Ovary (tissue), 10 donors: ENCODE data around the gene PLXNB3. TPM values are rescaled to one million over a fixed set of nuclear protein-coding genes. Genes with fewer than 3 reads are reported as not detected.

Experiments
- DNase-seq, 5 donors: peaks; one replicate each; pipeline ENCODE4 v3.0.0-alpha.2; 2019 to 2020
- H3K27ac ChIP-seq, 2 donors: fragments of 200-600 bp; one replicate each; pipeline versions ENCODE4 v1.5.1 to v1.8.0; 2019 to 2022
- H3K27me3 ChIP-seq: fragments of 200-600 bp; one replicate; pipeline ENCODE4 v1.8.0; 2022
- H3K36me3 ChIP-seq: fragments of 200-600 bp; sonication (generic); one replicate; pipeline ENCODE4 v1.5.1; 2019
- H3K4me1 ChIP-seq: one replicate; pipeline ENCODE4 v1.8.1; 2013; ENCODE audit warnings: mild to moderate bottlenecking, moderate library complexity; ENCODE audit not compliant: insufficient read depth
- H3K4me3 ChIP-seq: fragments of 200-600 bp; sonication (generic); one replicate; pipeline ENCODE4 v1.5.1; 2017
- H3K9me3 ChIP-seq, 2 donors: fragments of 200-600 bp in 1 of 2; sonication (generic) in 1 of 2; one replicate each; pipeline versions ENCODE4 v1.5.1 to v1.8.1; 2013 to 2019; ENCODE audit warnings: mild to moderate bottlenecking in 1 of 2, moderate library complexity in 1 of 2
- EP300 ChIP-seq: sonication (generic); formaldehyde crosslinking; IDR thresholded peaks from one replicate; pipeline ENCODE4 v1.6.1; 2017; ENCODE audit warnings: antibody characterized with exemption
- POLR2A ChIP-seq: fragments of 450-650 bp; IDR thresholded peaks from one replicate; pipeline ENCODE4 v1.6.1; 2017; ENCODE audit warnings: antibody characterized with exemption, mild to moderate bottlenecking, moderate library complexity
- WGBS, 3 donors: extraction: QIAGEN DNeasy Blood & Tissue Kit in 1 of 3; methylation state at CpG; one replicate each; pipeline versions ENCODE4 v1.1.5 to v1.1.7; 2013 to 2017; 5-methylcytosine and 5-hydroxymethylcytosine counted together
- intact Hi-C, 4 donors: fragments of 100-400 bp; cut with DNase I; formaldehyde crosslinking; loops; one replicate each; pipeline versions ENCODE4 v1.11.0 to v1.15.1; 2022 to 2023
- long read RNA-seq, 3 donors: library from polyadenylated mRNA in 2 of 3; unstranded in 2 of 3; transcript quantifications; one replicate each; pipeline ENCODE4 v2.0.0 and lab custom pipeline, GENCODE V29; 2021 to 2026
- polyA plus RNA-seq, 2 donors: library from polyadenylated mRNA; stranded (reverse); fragments of 200-250 nt in 1 of 2; fragments of 350-450 nt in 1 of 2; fragmentation: Illumina TruSeq in 1 of 2; extraction: RNeasy Lipid Tissue Mini Kit (QIAGEN cat#74804) in 1 of 2; gene quantifications; one replicate each; pipeline ENCODE4 v1.2.3, GENCODE V29; 2013 to 2014
- total RNA-seq, 7 donors: library from RNA; depleted of rRNA in 2 of 7; stranded (reverse); fragments of >200 nt in 2 of 7; fragmentation: NEBNext Ultra II Directional in 3 of 7; extraction: Animal tissue kit (Norgen Biotek cat#: 25700) in 3 of 7; gene quantifications; one replicate each; pipeline versions ENCODE4 v1.1.0 to v1.2.4, GENCODE V29; 2016 to 2023
- TF ChIP-seq, protein P1 (sequence below), 3 donors: fragments of 450-650 bp in 2 of 3; fragments of 200-600 bp in 1 of 3; IDR thresholded peaks; one replicate each; pipeline versions ENCODE4 v1.5.1 to v1.8.0; 2016 to 2022; ENCODE audit warnings: antibody characterized with exemption in 3 of 3, mild to moderate bottlenecking in 1 of 3
- donor health status: DM: no; HTN: no; CAD: no; lungs with moderate emphysema.
- donor health status: DM: no; HTN: no; CAD: no.
- donor health status: Bipolar disorder and iron deficiency.
- donor health status: DM: yes; HTN: yes; CAD: no.
- donor health status: DM: no; HTN: no; CAD: no.
- donor health status: DM: yes; HTN: yes; CAD: no.

The PLXNB3 gene
- 1 to 10 TPM in 3 of 7 donors, under 1 TPM in 4; 0.46 to 5.0 (median 0.95) TPM for total RNA-seq
- 1 to 10 TPM in 1 of 2 donors, under 1 TPM in 1; 0.79 to 3.6 TPM for polyA plus RNA-seq
- long read RNA-seq, donor 1, result 0 reads
- long read RNA-seq, donor 2, result 0 reads
- long read RNA-seq, donor 3, partial matches to known transcripts, result 0 of 9 reads
- long read RNA-seq, donor 3, other reads (novel, unspliced or antisense), result 9 of 9 reads

DNA sequence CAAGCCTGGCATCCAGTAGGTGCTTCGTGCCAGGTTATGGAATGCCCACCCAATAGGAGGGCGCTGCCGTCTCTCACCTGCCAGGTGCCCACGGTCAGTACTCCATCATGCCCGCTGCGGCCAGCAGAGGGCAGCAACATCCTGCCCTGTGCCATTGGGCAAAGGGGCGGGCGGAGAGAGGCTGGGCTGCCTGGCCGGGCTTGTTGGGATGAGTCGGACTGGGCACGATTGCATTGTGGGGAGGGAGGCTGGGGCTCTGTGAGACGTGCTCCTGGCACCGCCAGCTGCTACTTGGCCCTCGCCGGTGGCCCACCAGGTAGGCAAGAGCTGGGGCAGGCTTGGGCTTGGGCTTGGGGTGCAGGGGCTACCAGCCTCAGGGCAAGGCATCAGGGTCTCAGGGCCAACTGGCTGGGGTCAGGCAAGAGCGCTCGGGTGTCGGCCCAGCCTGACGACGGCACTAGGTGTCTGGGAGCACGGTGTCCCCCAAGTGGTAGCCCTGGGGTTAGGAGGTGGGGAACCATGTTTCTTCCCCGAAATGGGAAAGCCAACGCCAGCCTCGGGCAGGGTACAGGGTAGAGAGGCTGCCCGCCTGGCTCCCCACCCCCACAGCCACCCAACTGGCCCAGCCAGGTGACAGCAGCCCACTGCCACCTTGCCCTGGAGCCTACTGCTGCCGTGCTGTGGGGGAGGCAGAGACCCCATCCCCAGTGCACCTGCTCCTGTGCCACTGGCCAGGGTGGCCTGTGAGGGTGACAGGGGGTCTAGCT lies at the start of gene PLXNB3:
Gene PLXNB3 (plus strand): TSS at position 261 of the 767 bp plus-strand sequence. CDS start 1,287 bp downstream, outside the sequence.
- DNase-seq, result peak; percentile 64 to 81 (median 74)
- no peaks in the 10 kb centered on the region for H3K4me1 ChIP-seq
- WGBS, 3 donors, result 35 to 38% (median 38%) methylated on average over 26 of the region's 26 CpGs
- no peak within 1 kb of the TSS for H3K27ac ChIP-seq
- no peaks in the 10 kb centered on the region for H3K27me3 ChIP-seq
- H3K36me3 ChIP-seq, result no peaks in the 10 kb centered on the region
- peak within 1 kb of the TSS; percentile 27 for H3K4me3 ChIP-seq
- intact Hi-C loops, result loop anchor here in 2 of 4 donors (2.0 to 5.0 kb wide), 2 partner anchors 188 to 189 kb away; no protein-coding TSS in a partner anchor
- no peak for TF ChIP-seq EP300
- TF ChIP-seq, protein P1, sequence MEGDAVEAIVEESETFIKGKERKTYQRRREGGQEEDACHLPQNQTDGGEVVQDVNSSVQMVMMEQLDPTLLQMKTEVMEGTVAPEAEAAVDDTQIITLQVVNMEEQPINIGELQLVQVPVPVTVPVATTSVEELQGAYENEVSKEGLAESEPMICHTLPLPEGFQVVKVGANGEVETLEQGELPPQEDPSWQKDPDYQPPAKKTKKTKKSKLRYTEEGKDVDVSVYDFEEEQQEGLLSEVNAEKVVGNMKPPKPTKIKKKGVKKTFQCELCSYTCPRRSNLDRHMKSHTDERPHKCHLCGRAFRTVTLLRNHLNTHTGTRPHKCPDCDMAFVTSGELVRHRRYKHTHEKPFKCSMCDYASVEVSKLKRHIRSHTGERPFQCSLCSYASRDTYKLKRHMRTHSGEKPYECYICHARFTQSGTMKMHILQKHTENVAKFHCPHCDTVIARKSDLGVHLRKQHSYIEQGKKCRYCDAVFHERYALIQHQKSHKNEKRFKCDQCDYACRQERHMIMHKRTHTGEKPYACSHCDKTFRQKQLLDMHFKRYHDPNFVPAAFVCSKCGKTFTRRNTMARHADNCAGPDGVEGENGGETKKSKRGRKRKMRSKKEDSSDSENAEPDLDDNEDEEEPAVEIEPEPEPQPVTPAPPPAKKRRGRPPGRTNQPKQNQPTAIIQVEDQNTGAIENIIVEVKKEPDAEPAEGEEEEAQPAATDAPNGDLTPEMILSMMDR (IDR thresholded peaks at IDR 0.05), result peak; percentile 58 to 71 (median 66)
- TF ChIP-seq POLR2A, result peak; percentile 10
- no peaks in the 10 kb centered on the region for H3K9me3 ChIP-seq

- 78 to 88% (median 81%) methylated on average over 3 of the region's 3 CpGs for WGBS, 3 donors
- H3K9me3 ChIP-seq, result no peaks in the 10 kb centered on the region
Observed at GRCh38 chrX:153714256-153714655, 49.8 kb upstream of the PLXNB3 start.

GRCh38 chrX:153717445-153717844 lies 46.6 kb upstream of the PLXNB3 start:
- Histone ChIP-seq H3K27me3 (no peaks in the 10 kb centered on the region), H3K9me3 (no peaks in the 10 kb centered on the region), H3K4me3 (no peak overlapping the region), H3K36me3 (no peaks in the 10 kb centered on the region), H3K4me1 (no peaks in the 10 kb centered on the region), H3K27ac (no peak overlapping the region)
- intact Hi-C loops, result no loop called here
- DNase-seq, result no peak
- WGBS, 3 donors, result 86 to 89% (median 87%) methylated on average over 9 of the region's 9 CpGs
- no peak for TF ChIP-seq EP300

More at GRCh38 chrX:153714256-153714655, 49.8 kb upstream of the PLXNB3 start:
- H3K4me3 ChIP-seq, result no peak overlapping the region
- DNase-seq, result no peak
- no peaks in the 10 kb centered on the region for H3K36me3 ChIP-seq
- TF ChIP-seq POLR2A (no peak), EP300 (no peak)
- TF ChIP-seq, protein P1 (IDR thresholded peaks at IDR 0.05), result no peak
- no peak overlapping the region for H3K27ac ChIP-seq
- no peaks in the 10 kb centered on the region for H3K4me1 ChIP-seq
- H3K27me3 ChIP-seq, result no peaks in the 10 kb centered on the region
- intact Hi-C loops, result no loop called here

- DNase-seq, result no peak
- no peak overlapping the region for H3K27ac ChIP-seq
- WGBS, 3 donors, result 71 to 83% (median 76%) methylated on average over 2 of the region's 2 CpGs
- no peaks in the 10 kb centered on the region for H3K4me1 ChIP-seq
- H3K27me3 ChIP-seq, result no peaks in the 10 kb centered on the region
- TF ChIP-seq EP300 (no peak), POLR2A (no peak)
- TF ChIP-seq, protein P1 (IDR thresholded peaks at IDR 0.05), result no peak
- no peaks in the 10 kb centered on the region for H3K36me3 ChIP-seq
- intact Hi-C loops, result no loop called here
- no peaks in the 10 kb centered on the region for H3K9me3 ChIP-seq
- no peak overlapping the region for H3K4me3 ChIP-seq
Observed at GRCh38 chrX:153719238-153719637, 44.8 kb upstream of the PLXNB3 start.

GRCh38 chrX:153719701-153720100 lies 44.3 kb upstream of the PLXNB3 start:
- TF ChIP-seq EP300, result no peak
- TF ChIP-seq POLR2A, result no peak
- TF ChIP-seq, protein P1 (IDR thresholded peaks at IDR 0.05), result no peak
- Histone ChIP-seq H3K27ac (no peak overlapping the region), H3K4me3 (no peak overlapping the region), H3K36me3 (no peaks in the 10 kb centered on the region), H3K27me3 (no peaks in the 10 kb centered on the region), H3K9me3 (no peaks in the 10 kb centered on the region), H3K4me1 (no peaks in the 10 kb centered on the region)
- intact Hi-C loops, result no loop called here
- 74 to 78% (median 76%) methylated on average over 2 of the region's 2 CpGs for WGBS, 3 donors
- DNase-seq, result no peak
